Amniotic epithelial cell (primary cell): Measurements from ENCODE around the gene HEXB.
A peak's percentile ranks its signal among the peaks of the same experiment; 100 is the strongest.

Experiments
- DNase-seq: peaks from one replicate; pipeline ENCODE4 v3.0.0-alpha.2; 2010; ENCODE audit warnings: low read depth

HEXB gene

DNA sequence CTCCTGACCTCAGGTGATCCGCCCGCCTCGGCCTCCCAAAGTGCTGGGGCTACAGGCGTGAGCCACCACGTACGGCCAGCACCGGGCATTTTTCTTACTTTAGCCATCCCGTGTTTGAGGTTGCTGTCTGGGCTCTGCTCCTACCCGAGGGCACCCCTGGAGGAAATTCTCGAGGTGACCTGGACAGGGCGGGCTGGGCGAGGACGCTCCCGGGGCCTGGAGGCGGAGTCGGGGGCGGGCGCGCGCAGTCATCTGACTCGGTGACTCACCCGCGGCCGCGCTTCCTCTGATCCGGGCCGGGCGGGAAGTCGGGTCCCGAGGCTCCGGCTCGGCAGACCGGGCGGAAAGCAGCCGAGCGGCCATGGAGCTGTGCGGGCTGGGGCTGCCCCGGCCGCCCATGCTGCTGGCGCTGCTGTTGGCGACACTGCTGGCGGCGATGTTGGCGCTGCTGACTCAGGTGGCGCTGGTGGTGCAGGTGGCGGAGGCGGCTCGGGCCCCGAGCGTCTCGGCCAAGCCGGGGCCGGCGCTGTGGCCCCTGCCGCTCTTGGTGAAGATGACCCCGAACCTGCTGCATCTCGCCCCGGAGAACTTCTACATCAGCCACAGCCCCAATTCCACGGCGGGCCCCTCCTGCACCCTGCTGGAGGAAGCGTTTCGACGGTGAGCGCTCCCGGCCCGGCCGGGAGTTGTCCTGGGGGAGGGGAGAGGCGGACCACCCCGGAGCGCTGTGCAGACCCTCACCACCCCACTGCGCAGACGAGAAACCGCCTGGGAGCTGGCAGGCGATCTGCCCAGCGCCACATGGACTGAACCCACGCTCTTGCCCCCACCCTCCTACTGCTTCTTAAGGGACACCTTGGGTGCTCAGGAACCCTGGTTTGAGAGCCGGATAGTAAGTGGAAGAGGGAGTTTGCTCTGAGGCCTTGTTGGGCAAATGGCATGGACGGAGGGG, at the start of gene HEXB:
Gene HEXB, plus strand, starts transcription at position 334 of the 952 bp plus-strand sequence. Its CDS starts 28 bp downstream, at position 362.
- peak; percentile 67 for DNase-seq

DNA sequence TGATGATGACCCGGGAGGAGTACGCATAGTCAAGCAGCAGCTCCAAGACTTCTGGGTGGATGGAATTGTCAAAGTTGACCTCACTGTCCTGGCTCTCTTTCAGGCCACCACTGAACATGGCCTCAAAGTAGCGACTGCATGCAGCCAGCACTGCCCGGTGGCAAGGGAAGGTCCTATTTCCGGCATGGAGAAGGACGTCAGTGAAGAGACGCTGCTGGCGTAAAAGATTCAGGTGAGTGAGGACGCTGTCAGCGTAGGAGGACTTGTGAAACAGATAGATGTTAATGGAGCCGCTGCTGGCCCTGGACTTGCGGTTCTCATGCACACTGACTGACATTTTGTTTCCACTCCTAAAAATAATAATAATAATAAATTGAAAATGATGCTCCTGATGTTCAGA, 48.9 kb upstream of the HEXB start:
- DNase-seq, result no peak

DNA sequence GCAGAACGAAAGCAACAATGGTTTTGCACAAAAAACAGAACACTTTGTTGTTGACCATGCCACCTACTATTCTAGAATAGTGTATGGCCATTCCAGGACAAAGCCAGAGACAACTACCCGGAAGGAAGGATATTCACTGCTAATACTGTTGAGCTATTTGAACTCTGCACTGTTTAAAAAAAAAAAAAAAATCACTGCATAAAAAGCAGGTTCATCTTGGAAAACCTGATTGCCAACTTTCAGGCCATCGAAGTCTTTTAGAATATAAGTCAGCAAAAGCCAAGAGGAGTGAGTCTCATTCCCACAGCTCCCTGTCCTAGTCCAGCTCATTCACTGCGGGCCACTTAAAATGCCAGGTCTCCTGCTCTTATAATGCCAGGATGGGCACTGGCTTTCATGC, 48.5 kb upstream of the HEXB start:
- no peak for DNase-seq

GRCh38 chr5:74638544-74638969, 46.5 kb upstream of the HEXB start:
- no peak for DNase-seq

DNA sequence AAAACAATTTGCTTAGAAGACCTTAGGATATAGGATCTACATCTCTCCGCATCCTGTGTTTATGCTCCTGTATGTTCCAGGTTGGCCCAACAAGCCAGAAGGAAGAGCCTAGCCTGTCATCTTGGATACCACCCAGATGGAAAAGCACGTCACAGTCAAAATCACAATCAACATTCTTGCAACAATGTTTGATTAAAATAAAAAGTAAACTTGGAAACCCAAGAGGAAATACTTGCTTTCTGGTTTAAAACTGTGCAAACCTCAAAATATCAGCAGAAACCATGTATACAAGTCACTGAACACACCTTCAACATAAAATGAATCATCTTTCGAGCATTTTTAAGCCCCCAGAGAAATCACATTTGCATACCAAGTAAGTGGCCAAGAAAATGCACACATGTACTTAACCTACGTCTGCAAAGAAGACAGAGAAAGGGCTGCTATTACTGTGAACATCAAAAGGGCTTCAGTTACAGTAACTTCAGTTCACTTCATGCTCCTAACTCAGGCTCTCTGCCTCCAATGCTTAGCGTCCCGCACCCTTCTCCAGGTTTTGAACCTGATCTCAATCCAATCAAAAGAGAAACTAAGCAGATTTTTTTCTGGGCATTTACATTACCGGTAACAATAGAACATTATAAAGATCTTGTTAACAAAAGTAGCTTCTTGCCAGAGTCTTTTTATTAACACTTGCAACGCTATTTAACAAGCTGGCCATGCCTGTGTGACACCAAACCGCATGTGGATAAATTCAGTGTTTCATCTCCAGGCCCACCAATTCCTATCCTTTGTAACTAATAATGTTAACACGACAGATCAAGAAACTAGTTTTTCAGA, 45.8 kb upstream of the HEXB start:
- DNase-seq, result peak; percentile 44

- DNase-seq, result peak; percentile 39
These were observed 45.1 kb upstream of the HEXB start for GRCh38 chr5:74639807-74640449.

DNA sequence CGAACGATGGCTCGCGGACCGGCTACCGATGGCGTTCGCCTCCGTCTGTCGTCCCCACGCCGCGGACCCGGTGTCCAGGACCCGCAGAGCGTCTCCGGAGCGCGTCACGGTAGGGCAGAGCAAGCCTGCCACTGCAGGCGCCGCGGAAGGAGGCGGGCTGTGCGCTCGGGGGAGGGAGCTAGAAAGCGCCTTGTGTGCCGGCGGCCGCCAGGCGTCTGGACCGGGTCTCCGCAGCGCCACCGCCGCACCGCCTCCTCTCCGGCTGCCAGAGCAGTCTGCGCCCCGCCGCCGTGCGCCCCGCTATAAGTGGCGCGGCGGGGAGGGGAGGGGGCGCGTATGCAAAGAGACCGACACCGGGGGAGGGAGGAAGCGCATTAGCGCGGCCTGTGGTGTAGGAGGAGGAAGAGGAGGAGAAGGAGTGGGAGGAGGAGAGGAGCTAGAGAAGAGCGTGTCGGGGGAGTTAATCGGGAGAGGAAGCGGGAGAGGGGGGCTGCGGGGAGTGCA, 44.5 kb upstream of the HEXB start, which contains the start of gene ENC1:
Gene ENC1, minus strand, starts transcription at position 279 of the 504 bp plus-strand sequence. CDS start 4,243 bp downstream, outside the sequence.
- DNase-seq, result peak; percentile 74

DNA sequence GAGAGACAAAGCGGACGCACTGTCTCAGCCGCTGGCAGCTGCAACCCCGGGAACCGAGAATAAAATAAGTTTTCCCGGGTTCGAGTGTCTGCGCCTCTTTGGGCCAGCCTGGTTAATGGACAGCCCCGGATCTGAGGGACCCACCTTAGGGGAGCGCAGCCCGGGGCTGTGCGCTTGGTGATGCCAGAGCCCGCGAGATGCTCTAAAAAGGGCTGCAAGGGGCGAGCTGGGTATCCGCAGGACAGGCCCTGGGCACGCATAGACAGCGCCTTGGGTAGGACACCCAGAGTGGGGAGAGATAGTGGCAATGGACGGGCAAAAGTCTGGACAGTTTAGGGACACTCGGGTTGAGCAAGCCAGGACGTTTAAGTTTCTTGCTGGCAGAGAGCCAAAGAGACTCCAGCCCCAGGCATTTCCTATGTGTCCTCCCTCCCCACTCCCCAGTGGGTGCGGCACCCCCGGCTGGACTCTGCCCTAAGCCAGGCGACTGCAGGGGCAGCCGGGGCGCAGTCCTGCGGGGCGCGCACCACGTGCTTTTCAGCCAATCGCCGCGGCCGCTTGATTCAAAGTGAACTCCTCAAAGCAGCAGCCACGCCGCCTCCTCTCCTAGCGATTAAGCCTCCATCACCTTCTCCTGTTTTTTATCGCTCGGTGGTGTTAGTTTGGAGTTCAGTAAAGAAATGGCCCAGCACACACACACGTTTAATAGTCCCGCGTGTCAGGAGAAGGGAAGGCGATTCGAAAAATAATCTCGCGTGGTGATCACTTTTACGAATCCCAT, 43.9 kb upstream of the HEXB start:
- DNase-seq, result peak; percentile 56

- DNase-seq, result peak; percentile 85
These were observed 43.1 kb upstream of the HEXB start for GRCh38 chr5:74641735-74642542.

- DNase-seq, result no peak
These were observed 42.5 kb upstream of the HEXB start for GRCh38 chr5:74642543-74642863.

- peak; percentile 98 for DNase-seq
These were observed 41.9 kb upstream of the HEXB start for GRCh38 chr5:74643111-74643562.

DNA sequence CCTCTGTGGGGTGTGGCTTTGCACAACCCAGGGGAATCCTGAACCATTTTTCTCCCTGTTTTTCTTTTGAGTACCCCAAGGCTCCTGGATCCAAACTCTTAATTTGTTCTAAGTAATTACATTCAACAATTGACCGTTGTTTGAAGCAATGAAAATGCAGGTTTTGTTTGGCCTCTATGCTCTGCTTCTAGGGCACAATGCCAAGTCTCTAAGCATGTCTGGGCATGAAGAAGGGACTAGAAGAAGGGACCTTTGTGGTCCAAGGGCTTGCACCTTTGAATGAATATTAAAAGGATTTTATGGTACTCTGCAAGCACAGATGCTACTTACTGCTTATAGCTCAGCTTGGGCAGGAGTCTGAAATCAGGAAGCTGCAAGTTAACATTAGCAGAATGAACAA, 37.9 kb upstream of the HEXB start:
- no peak for DNase-seq

DNA sequence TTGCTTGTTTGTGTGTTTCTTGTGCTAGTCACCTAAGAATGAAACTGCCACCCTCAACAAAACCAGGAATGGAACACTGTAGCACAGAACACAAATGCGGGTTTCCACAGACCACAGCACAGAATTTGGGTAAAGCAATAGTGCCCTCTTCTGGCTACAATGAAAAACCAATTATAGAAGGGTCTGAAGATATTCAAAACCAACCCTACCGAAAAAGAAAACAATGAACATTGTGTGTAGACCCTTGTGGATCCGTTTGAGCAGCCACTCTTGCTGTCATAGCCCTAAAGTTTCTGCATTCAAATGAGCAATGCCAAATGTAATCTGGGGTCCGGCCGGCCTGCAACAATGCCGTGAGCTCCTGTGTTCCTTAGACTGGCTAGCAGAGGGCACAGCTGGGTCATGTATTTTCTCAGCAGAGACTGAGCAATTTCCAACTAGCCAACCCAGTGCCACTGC, 36.2 kb upstream of the HEXB start:
- DNase-seq, result peak; percentile 57

DNA sequence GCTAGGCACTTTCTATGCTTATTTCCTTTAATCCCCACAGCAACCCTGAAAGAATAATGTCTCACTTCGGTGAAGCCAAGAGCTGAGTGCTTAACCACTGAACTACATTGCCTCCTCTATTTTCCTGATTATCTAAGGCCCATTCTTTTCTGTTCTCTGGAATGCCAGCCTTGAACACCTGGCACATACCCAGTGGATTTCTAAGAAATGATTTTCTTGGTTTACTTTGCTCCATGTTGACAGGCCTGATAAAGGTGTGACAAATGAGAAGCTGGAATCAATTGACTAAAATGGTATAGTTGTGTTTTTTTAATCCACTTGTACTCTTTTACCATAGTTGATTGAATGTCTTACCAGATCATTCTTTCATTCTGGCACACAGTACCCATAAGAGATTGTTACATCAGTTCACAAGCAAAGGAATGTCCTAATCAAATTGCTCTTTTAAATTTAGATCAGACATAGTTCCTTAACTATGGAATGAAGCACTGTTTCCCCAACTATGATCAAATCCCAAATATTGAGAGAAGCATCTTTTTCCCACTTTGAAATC, 35.5 kb upstream of the HEXB start:
- no peak for DNase-seq

DNA sequence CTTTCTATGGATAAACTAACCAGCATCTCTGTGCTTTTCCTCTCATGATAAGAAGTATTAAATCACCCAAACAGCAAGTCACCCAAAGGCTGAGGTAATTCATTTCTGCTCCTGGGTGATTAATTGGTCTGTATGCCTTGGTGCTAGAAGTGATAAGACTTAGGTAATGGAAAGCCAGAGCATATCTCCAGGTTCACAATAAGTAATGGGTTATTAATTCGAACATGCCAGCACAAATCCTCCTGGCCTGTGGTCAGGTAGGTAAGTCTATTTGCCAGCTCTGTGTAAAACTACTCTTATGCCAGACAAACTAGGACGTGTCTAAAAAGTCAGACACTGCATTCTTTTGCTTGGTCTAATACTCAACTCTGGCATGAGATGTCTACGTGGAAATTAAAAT, 33.3 kb upstream of the HEXB start:
- DNase-seq, result peak; percentile 39

DNA sequence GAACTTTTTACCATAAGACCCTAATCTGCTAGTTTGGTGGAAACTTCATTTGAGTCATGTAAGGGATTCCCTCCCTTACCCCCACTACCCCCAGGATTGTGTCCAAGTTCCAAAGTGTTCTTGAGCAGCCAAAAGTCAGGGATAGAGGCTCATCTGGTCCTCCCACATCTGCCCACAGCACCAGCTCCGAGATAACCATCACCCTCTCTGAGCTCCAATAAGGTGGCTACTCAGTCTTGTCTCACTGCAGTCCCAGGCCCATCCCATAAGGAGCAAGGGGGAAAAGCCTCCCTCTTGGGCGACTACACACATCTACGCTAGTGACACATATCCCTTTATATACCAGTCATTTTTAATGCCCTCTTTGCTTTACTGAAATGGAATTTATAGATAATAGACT, 32.5 kb upstream of the HEXB start:
- no peak for DNase-seq

GRCh38 chr5:74653991-74654390, 31.0 kb upstream of the HEXB start:
- no peak for DNase-seq

DNA sequence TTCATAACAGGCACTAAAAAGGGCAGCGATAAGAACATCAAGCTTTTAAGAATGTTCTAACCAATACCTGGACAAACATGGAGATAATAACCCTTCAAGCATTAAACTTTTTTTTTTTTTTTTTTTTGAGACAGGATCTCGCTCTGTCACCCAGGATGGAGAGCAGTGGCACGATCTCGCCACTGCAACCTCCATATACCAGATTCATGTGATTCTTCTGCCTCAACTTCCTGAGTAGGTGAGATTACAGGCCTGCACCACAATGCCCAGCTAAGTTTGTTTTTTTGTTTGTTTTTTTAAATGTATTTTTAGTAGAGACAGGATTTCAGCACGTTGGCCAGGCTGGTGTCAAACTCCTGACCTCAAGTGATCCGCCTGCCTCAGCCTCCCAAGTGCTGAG, 29.8 kb upstream of the HEXB start:
- DNase-seq, result no peak

DNA sequence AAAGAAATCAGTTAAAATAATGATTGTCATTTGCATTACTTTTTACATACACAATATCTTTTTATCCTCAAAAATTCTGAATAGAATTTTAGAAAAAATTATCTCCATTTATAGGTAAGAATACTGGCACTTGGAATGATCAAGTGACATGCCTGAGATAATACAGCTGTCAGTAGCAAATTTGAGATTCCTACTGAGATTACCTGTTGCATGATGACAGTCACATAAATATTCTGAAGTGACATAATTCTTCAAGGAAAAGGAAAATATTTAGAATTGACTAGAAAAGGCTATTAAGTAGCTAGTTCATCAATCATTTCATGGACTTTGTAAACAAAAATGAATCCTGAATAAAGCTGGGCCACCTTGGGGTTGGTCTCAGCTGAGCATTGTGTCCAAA, 29.3 kb upstream of the HEXB start:
- DNase-seq, result no peak

DNA sequence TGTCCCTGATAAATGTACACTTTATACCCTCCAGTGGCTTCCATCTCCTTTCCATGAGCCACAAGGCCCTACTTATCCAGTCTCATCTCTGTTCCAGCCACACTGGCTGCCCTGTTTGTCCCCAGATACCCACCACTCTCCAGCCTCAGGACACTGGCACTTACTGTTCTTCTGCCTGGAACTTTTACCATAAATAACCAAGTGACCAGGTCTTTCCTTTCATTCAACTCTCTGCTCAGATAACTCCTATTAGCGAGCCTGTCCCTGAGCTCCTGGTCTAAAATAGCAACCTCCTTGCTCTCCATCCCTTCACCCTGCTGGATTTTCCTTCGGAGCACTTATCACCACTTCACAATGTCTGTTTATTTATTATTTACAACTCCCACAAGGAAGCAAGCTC, 27.9 kb upstream of the HEXB start:
- no peak for DNase-seq
